Endothelial cell of umbilical vein (primary cell): ENCODE data around the gene RAB8A. TPM values are rescaled to one million over a fixed set of nuclear protein-coding genes. Genes with fewer than 3 reads are reported as not detected.

Source experiments
- BruUV-seq: library from RNA; stranded (reverse); fragments of 400-500 nt; replicated peaks from 2 replicates; lab custom pipeline; 2021; lab: Mats Ljungman, UMichigan
- CTCF ChIA-PET: fragments of 300-600, 350-600 bp; sonication (Branson Sonifier 250); formaldehyde crosslinking; loops from one replicate; lab custom pipeline; 2021; ENCODE audit warnings: antibody characterized with exemption, inconsistent platforms; lab: Charles Lee
- POLR2A ChIA-PET: fragments of 300-600, 350-600 bp; sonication (Branson Sonifier 250); formaldehyde crosslinking; loops from one replicate; lab custom pipeline; 2021; ENCODE audit warnings: antibody characterized with exemption, inconsistent platforms; lab: Charles Lee
- DNase-seq: peaks from one replicate; pipeline ENCODE4 v3.0.0-alpha.2; 2011; ENCODE audit warnings: low read depth, low spot score
- FAIRE-seq: peaks from 2 replicates; lab custom pipeline; 2011; peaks lifted over from hg19 to GRCh38; lab: Jason Lieb, UNC
- H2AFZ ChIP-seq: 2 replicates; pipeline ENCODE4 v1.6.0; 2012; ENCODE audit warnings: low read depth, low read length, control low read depth, inconsistent platforms
- H3K27ac ChIP-seq: 2 replicates; pipeline ENCODE4 v1.5.1; 2011; ENCODE audit warnings: low read depth, mild to moderate bottlenecking, control low read depth, low read length, moderate library complexity; ENCODE audit not compliant: insufficient read depth
- H3K27me3 ChIP-seq, 2 experiments: 2 replicates each; pipeline versions ENCODE4 v1.6.0 to v1.6.1; 2011; ENCODE audit warnings: low read length in 2 of 2, mixed read lengths in 1 of 2; ENCODE audit not compliant: control insufficient read depth in 2 of 2, insufficient read depth in 2 of 2
- H3K36me3 ChIP-seq, 2 experiments: 2 replicates in 1 of 2; 3 replicates in 1 of 2; pipeline ENCODE4 v1.5.1; 2011; ENCODE audit warnings: low read length in 2 of 2, mild to moderate bottlenecking in 1 of 2, moderate library complexity in 1 of 2; ENCODE audit not compliant: control insufficient read depth in 2 of 2, insufficient read depth in 2 of 2; ENCODE audit errors: extremely low read depth in 1 of 2
- H3K4me1 ChIP-seq: 3 replicates; pipeline ENCODE4 v1.5.1; 2011; ENCODE audit warnings: mild to moderate bottlenecking, low read length; ENCODE audit not compliant: control insufficient read depth, insufficient read depth; ENCODE audit errors: extremely low read depth
- H3K4me2 ChIP-seq: 2 replicates; pipeline ENCODE4 v1.6.1; 2011; ENCODE audit warnings: low read length, control low read depth, mixed read lengths; ENCODE audit not compliant: insufficient read depth
- H3K4me3 ChIP-seq, 3 experiments: fragments of 200-600 bp in 1 of 3; sonication (generic), shearing (Covaris generic) in 1 of 3; replicated peaks in 1 of 3; 2 replicates each; pipeline ENCODE4 v1.5.1; 2011 to 2016; ENCODE audit warnings: control low read depth in 3 of 3, low read length in 3 of 3, mild to moderate bottlenecking in 2 of 3, inconsistent platforms in 1 of 3, low read depth in 1 of 3, moderate library complexity in 1 of 3; ENCODE audit not compliant: insufficient read depth in 1 of 3
- H3K79me2 ChIP-seq: 2 replicates; pipeline ENCODE4 v1.6.0; 2012; ENCODE audit warnings: low read length, inconsistent platforms; ENCODE audit not compliant: control insufficient read depth, insufficient read depth
- H3K9ac ChIP-seq: replicated peaks from 2 replicates; pipeline ENCODE3; 2011; ENCODE audit warnings: low read length, control low read depth; ENCODE audit not compliant: insufficient read depth; ENCODE audit errors: extremely low read depth
- H3K9me1 ChIP-seq: replicated peaks from 3 replicates; pipeline ENCODE4 v1.6.0; 2011; ENCODE audit warnings: mild to moderate bottlenecking, low read length; ENCODE audit not compliant: control insufficient read depth, insufficient read depth; ENCODE audit errors: extremely low read depth
- H3K9me3 ChIP-seq: replicated peaks from 2 replicates; pipeline ENCODE4 v1.5.1; 2012; ENCODE audit warnings: low read length, inconsistent platforms; ENCODE audit not compliant: control insufficient read depth, insufficient read depth
- H4K20me1 ChIP-seq: replicated peaks from 2 replicates; pipeline ENCODE3; 2011; ENCODE audit warnings: mild to moderate bottlenecking, low read length; ENCODE audit not compliant: control insufficient read depth, insufficient read depth; ENCODE audit errors: extremely low read depth
- EZH2 ChIP-seq: IDR thresholded peaks from 2 replicates; pipeline ENCODE4 v1.6.1; 2012; ENCODE audit warnings: borderline replicate concordance, low read depth, mild to moderate bottlenecking, moderate library complexity, low read length, inconsistent platforms; ENCODE audit not compliant: severe bottlenecking
- FOS ChIP-seq: IDR thresholded peaks from 2 replicates; pipeline ENCODE4 v1.6.1; 2011; ENCODE audit warnings: mild to moderate bottlenecking, low read length, moderate library complexity, borderline replicate concordance; ENCODE audit not compliant: insufficient read depth
- GATA2 ChIP-seq: IDR thresholded peaks from 2 replicates; pipeline ENCODE4 v1.7.0; 2011; ENCODE audit warnings: low read depth, mild to moderate bottlenecking, moderate library complexity, mixed read lengths, low read length; ENCODE audit not compliant: insufficient read length, insufficient read depth
- JUN ChIP-seq: IDR thresholded peaks from 2 replicates; pipeline ENCODE4 v1.6.1; 2011; ENCODE audit warnings: borderline replicate concordance, low read depth; ENCODE audit not compliant: insufficient read length, insufficient read depth
- MYC ChIP-seq: IDR thresholded peaks from one replicate; pipeline ENCODE4 v1.6.1; 2011; ENCODE audit warnings: mild to moderate bottlenecking, low read depth, low read length
- POLR2A ChIP-seq: IDR thresholded peaks from 2 replicates; pipeline ENCODE4 v1.6.1; 2012; ENCODE audit warnings: low read depth, mild to moderate bottlenecking, control low read depth, low read length
- POLR2AphosphoS5 ChIP-seq: IDR thresholded peaks from 2 replicates; pipeline ENCODE4 v1.6.1; 2012; ENCODE audit warnings: low read depth, mild to moderate bottlenecking, control low read depth, low read length, moderate library complexity; ENCODE audit not compliant: insufficient read depth
- dilution Hi-C: fragments of 300-500 bp; cut with MboI; formaldehyde crosslinking; loops from one replicate; pipeline ENCODE4 v1.15.0; 2019; ENCODE audit warnings: low sequenced_read_pairs; ENCODE audit not compliant: extremely low pct_ligation_motif_present
- intact Hi-C: fragments of 100-400 bp; cut with micrococcal nuclease; formaldehyde crosslinking; loops from one replicate; pipeline ENCODE4 v1.10.0; 2022
- polyA plus RNA-seq, 4 experiments: library from polyadenylated mRNA; depleted of rRNA in 3 of 4; stranded (reverse) in 3 of 4; unstranded in 1 of 4; fragments of >200 nt; gene quantifications; 2 replicates each; pipeline versions ENCODE4 v1.2.1 to v1.2.3, GENCODE V29; 2011 to 2012; ENCODE audit warnings: missing spikeins in 1 of 4
- total RNA-seq: library from RNA; stranded (reverse); gene quantifications from 2 replicates; pipeline ENCODE4 v1.2.3, GENCODE V29; 2021
- TF ChIP-seq, protein P1 (sequence below): IDR thresholded peaks from 2 replicates; pipeline ENCODE4 v1.6.1; 2011; ENCODE audit not compliant: insufficient read depth, insufficient read length
- TF ChIP-seq, protein P2 (sequence below), 2 donors: IDR thresholded peaks; 1 replicate in 1 of 2; 2 replicates in 1 of 2; pipeline ENCODE4 v1.5.1; 2011; ENCODE audit warnings: low read length in 2 of 2, mild to moderate bottlenecking in 2 of 2, moderate library complexity in 2 of 2, control low read depth in 1 of 2, inconsistent platforms in 1 of 2, low read depth in 1 of 2; ENCODE audit not compliant: insufficient read depth in 1 of 2; ENCODE audit errors: extremely low read depth in 1 of 2

RAB8A gene
- total and polyA plus RNA-seq, 2 donors (not counting 3 experiments of a cell fraction or from before 2014, with no cell fraction given): 81.5 to 107 TPM

DNA sequence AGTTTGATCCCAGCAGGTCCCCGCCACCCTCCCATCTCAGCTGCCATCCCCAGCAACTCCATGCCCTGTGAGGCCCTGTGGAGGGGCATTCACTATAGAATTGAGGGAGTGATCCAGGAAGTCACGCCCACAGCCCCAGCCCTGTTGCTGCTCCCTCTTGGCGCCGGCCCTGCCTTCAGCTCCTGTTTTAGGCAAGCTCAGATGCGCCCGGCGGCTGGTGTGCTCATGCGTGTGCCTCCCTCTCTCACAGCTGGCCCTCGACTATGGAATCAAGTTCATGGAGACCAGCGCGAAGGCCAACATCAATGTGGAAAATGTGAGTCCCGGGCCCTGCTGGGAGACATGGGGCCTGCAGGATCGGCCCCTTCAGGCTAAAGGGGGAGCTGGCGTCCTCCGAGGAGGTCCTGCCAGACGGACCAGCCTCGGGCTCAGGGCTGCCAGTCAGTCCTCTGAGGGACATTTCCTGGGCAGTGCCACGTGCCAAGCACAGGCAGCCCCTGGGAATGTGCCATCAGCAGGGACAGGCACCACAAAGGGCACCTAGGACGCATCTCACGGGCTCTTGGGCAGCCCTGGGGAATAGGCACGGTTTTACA is 16.2 kb downstream of the RAB8A start:
- no peaks in the 10 kb centered on the region for H4K20me1 ChIP-seq
- H3K36me3 ChIP-seq: peaks cover 8 to 43% of the 10 kb centered on the region in 2 experiments
- FAIRE-seq (no peak), DNase-seq (no peak)
- H3K9me1 ChIP-seq: no peaks in the 10 kb centered on the region
- H3K79me2 ChIP-seq: no peaks in the 10 kb centered on the region
- no peak for TF ChIP-seq FOS
- TF ChIP-seq GATA2: no peak
- no peak for TF ChIP-seq MYC
- TF ChIP-seq EZH2: no peak
- TF ChIP-seq, protein P1, sequence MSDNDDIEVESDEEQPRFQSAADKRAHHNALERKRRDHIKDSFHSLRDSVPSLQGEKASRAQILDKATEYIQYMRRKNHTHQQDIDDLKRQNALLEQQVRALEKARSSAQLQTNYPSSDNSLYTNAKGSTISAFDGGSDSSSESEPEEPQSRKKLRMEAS: no peak
- no peak for TF ChIP-seq JUN
- TF ChIP-seq POLR2AphosphoS5: no peak
- TF ChIP-seq POLR2A: no peak
- TF ChIP-seq, protein P2, sequence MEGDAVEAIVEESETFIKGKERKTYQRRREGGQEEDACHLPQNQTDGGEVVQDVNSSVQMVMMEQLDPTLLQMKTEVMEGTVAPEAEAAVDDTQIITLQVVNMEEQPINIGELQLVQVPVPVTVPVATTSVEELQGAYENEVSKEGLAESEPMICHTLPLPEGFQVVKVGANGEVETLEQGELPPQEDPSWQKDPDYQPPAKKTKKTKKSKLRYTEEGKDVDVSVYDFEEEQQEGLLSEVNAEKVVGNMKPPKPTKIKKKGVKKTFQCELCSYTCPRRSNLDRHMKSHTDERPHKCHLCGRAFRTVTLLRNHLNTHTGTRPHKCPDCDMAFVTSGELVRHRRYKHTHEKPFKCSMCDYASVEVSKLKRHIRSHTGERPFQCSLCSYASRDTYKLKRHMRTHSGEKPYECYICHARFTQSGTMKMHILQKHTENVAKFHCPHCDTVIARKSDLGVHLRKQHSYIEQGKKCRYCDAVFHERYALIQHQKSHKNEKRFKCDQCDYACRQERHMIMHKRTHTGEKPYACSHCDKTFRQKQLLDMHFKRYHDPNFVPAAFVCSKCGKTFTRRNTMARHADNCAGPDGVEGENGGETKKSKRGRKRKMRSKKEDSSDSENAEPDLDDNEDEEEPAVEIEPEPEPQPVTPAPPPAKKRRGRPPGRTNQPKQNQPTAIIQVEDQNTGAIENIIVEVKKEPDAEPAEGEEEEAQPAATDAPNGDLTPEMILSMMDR (IDR thresholded peaks at IDR 0.05; ENCODE audit: extremely low read depth in 1 of 2, insufficient read depth in 1 of 2, low read depth in 1 of 2, low read length in 2 of 2): no peak
- no peak overlapping the region for H3K9ac ChIP-seq
- ChIA-PET POLR2A (no interaction called here), CTCF (interaction anchor here (0.6 kb wide), 1 partner anchor 86 kb away, joined by 3 read pairs; no protein-coding TSS in a partner anchor)
- no peaks in the 10 kb centered on the region for H3K4me1 ChIP-seq
- no peaks in the 10 kb centered on the region for H3K27me3 ChIP-seq
- H3K27ac ChIP-seq: no peak overlapping the region
- no peaks in the 10 kb centered on the region for H3K9me3 ChIP-seq
- H3K4me2 ChIP-seq: no peak overlapping the region
- no peak overlapping the region for H3K4me3 ChIP-seq
- no TSS peak for BruUV-seq
- no peak overlapping the region for H2AFZ ChIP-seq
- dilution Hi-C loops: no loop called here
- intact Hi-C loops: no loop called here
